Ectodermal cell (in vitro differentiated cells): ENCODE results near the gene AIF1.

Source experiments
- H3K27ac ChIP-seq: 2 replicates; pipeline ENCODE4 v1.7.0; 2013; ENCODE audit warnings: mild to moderate bottlenecking, low read depth, low read length; ENCODE audit not compliant: insufficient read depth, poor library complexity, severe bottlenecking
- H3K27me3 ChIP-seq: 2 replicates; pipeline ENCODE4 v1.7.0; 2013; ENCODE audit warnings: mild to moderate bottlenecking, low read length; ENCODE audit not compliant: insufficient read depth, control insufficient read depth, poor library complexity, severe bottlenecking
- H3K36me3 ChIP-seq: one replicate; pipeline ENCODE4 v1.7.0; 2013; ENCODE audit warnings: low read length; ENCODE audit not compliant: control insufficient read depth, insufficient read depth
- H3K4me1 ChIP-seq: one replicate; pipeline ENCODE4 v1.7.0; 2013; ENCODE audit warnings: low read length; ENCODE audit not compliant: control insufficient read depth, insufficient read depth
- H3K4me3 ChIP-seq: 2 replicates; pipeline ENCODE4 v1.7.0; 2013; ENCODE audit warnings: low read depth, low read length, control low read depth; ENCODE audit not compliant: insufficient read depth
- H3K9me3 ChIP-seq: 2 replicates; pipeline ENCODE4 v1.7.0; 2013; ENCODE audit warnings: mild to moderate bottlenecking, low read length, moderate library complexity; ENCODE audit not compliant: control insufficient read depth
- WGBS, 2 experiments: methylation state at CpG; one replicate each; pipeline ENCODE4 v1.1.7; 2013; ENCODE audit warnings: missing lambda C conversion rate in 2 of 2; 5-methylcytosine and 5-hydroxymethylcytosine counted together

The AIF1 gene

DNA sequence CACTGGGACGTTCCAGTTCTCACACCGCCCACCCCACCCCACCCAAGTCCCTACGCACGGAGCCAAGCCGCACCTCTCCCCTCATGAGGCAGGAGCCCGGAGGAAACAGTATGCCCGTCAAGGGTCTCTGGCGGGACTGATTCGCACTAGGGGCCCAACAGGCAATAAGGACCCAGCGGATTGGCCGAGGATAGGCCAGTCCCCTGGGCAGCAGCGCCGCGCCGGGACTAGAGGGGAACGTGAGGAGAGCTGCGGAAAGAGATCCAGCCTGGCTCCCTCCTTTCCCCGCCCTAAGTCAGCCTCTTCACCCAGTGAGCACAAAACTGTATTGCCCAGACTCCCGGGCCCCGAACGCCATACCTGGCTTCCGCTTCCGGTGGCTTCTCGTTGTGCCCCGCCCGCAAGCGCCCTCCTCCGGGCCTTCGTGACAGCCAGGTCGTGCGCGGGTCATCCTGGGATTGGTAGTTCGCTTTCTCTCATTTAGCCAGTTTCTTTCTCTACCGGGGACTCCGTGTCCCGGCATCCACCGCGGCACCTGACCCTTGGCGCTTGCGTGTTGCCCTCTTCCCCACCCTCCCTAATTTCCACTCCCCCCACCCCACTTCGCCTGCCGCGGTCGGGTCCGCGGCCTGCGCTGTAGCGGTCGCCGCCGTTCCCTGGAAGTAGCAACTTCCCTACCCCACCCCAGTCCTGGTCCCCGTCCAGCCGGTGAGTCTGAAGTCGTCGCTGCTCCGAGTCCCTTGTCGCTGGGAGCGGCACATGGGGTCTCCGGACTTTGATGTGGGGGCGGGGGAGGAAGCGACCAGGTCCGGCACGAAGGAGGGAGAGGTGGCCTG is 50.7 kb downstream of the AIF1 start, which contains the start of gene CSNK2B:
Gene CSNK2B, plus strand, starts transcription at position 580 of the 836 bp plus-strand sequence. CDS start 752 bp downstream, outside the sequence.
- 0% methylated on average over 63 of the region's 63 CpGs for WGBS, 2 experiments
- peak within 1 kb of the TSS; percentile 74 for H3K4me3 ChIP-seq
- H3K36me3 ChIP-seq = peaks cover 32% of the 10 kb centered on the region
- H3K4me1 ChIP-seq = peaks cover 16% of the 10 kb centered on the region
- H3K9me3 ChIP-seq = no peaks in the 10 kb centered on the region
- no peaks in the 10 kb centered on the region for H3K27me3 ChIP-seq
- H3K27ac ChIP-seq = peak within 1 kb of the TSS; percentile 94

DNA sequence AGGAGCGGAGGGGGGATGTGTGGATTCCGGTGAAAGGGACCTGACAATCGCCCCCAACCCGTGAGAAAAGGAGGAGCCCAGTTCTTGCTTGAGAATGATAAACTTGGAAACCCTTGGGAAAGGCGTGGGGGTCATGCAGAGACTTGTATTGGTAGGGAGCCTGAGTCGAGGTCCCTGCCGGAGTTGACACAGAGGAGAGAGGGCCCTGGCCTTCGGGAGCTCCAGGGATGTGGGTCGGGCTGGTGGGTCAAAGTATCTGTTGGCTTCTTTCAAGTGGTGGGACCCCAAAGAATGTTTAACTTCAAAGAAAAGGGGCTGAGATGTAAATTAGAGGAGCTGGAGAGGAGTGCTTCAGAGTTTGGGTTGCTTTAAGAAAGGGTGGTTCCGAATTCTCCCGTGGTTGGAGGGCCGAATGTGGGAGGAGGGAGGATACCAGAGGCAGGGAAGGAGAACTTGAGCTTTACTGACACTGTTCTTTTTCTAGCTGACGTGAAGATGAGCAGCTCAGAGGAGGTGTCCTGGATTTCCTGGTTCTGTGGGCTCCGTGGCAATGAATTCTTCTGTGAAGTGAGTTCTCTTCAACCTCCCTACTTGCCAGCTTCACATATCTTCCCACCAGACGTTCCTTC is 51.4 kb downstream of the AIF1 start:
- H3K27ac ChIP-seq = no peak overlapping the region
- H3K9me3 ChIP-seq = no peaks in the 10 kb centered on the region
- 15 to 17% methylated on average over 15 of the region's 15 CpGs for WGBS, 2 experiments
- H3K36me3 ChIP-seq = peaks cover 38% of the 10 kb centered on the region
- no peaks in the 10 kb centered on the region for H3K27me3 ChIP-seq
- H3K4me1 ChIP-seq = peaks cover 16% of the 10 kb centered on the region
- peak overlapping the region; percentile 74 for H3K4me3 ChIP-seq
